Endothelial cell of umbilical vein (primary cell): Measurements from ENCODE around the gene ATP10A. TPM values are rescaled to one million over a fixed set of nuclear protein-coding genes. Genes with fewer than 3 reads are reported as not detected.

Experiments
- BruUV-seq: library from RNA; stranded (reverse); fragments of 400-500 nt; replicated peaks from 2 replicates; lab custom pipeline; 2021; lab: Mats Ljungman, UMichigan
- CTCF ChIA-PET: fragments of 300-600, 350-600 bp; sonication (Branson Sonifier 250); formaldehyde crosslinking; loops from one replicate; lab custom pipeline; 2021; ENCODE audit warnings: antibody characterized with exemption, inconsistent platforms; lab: Charles Lee
- POLR2A ChIA-PET: fragments of 300-600, 350-600 bp; sonication (Branson Sonifier 250); formaldehyde crosslinking; loops from one replicate; lab custom pipeline; 2021; ENCODE audit warnings: antibody characterized with exemption, inconsistent platforms; lab: Charles Lee
- DNase-seq: peaks from one replicate; pipeline ENCODE4 v3.0.0-alpha.2; 2011; ENCODE audit warnings: low read depth, low spot score
- FAIRE-seq: peaks from 2 replicates; lab custom pipeline; 2011; peaks lifted over from hg19 to GRCh38; lab: Jason Lieb, UNC
- H2AFZ ChIP-seq: 2 replicates; pipeline ENCODE4 v1.6.0; 2012; ENCODE audit warnings: low read depth, low read length, control low read depth, inconsistent platforms
- H3K27ac ChIP-seq: 2 replicates; pipeline ENCODE4 v1.5.1; 2011; ENCODE audit warnings: low read depth, mild to moderate bottlenecking, control low read depth, low read length, moderate library complexity; ENCODE audit not compliant: insufficient read depth
- H3K27me3 ChIP-seq, 2 experiments: 2 replicates each; pipeline versions ENCODE4 v1.6.0 to v1.6.1; 2011; ENCODE audit warnings: low read length in 2 of 2, mixed read lengths in 1 of 2; ENCODE audit not compliant: control insufficient read depth in 2 of 2, insufficient read depth in 2 of 2
- H3K36me3 ChIP-seq, 2 experiments: 2 replicates in 1 of 2; 3 replicates in 1 of 2; pipeline ENCODE4 v1.5.1; 2011; ENCODE audit warnings: low read length in 2 of 2, mild to moderate bottlenecking in 1 of 2, moderate library complexity in 1 of 2; ENCODE audit not compliant: control insufficient read depth in 2 of 2, insufficient read depth in 2 of 2; ENCODE audit errors: extremely low read depth in 1 of 2
- H3K4me1 ChIP-seq: 3 replicates; pipeline ENCODE4 v1.5.1; 2011; ENCODE audit warnings: mild to moderate bottlenecking, low read length; ENCODE audit not compliant: control insufficient read depth, insufficient read depth; ENCODE audit errors: extremely low read depth
- H3K4me2 ChIP-seq: 2 replicates; pipeline ENCODE4 v1.6.1; 2011; ENCODE audit warnings: low read length, control low read depth, mixed read lengths; ENCODE audit not compliant: insufficient read depth
- H3K4me3 ChIP-seq, 3 experiments: fragments of 200-600 bp in 1 of 3; sonication (generic), shearing (Covaris generic) in 1 of 3; replicated peaks in 1 of 3; 2 replicates each; pipeline ENCODE4 v1.5.1; 2011 to 2016; ENCODE audit warnings: control low read depth in 3 of 3, low read length in 3 of 3, mild to moderate bottlenecking in 2 of 3, inconsistent platforms in 1 of 3, low read depth in 1 of 3, moderate library complexity in 1 of 3; ENCODE audit not compliant: insufficient read depth in 1 of 3
- H3K79me2 ChIP-seq: 2 replicates; pipeline ENCODE4 v1.6.0; 2012; ENCODE audit warnings: low read length, inconsistent platforms; ENCODE audit not compliant: control insufficient read depth, insufficient read depth
- H3K9ac ChIP-seq: replicated peaks from 2 replicates; pipeline ENCODE3; 2011; ENCODE audit warnings: low read length, control low read depth; ENCODE audit not compliant: insufficient read depth; ENCODE audit errors: extremely low read depth
- H3K9me1 ChIP-seq: replicated peaks from 3 replicates; pipeline ENCODE4 v1.6.0; 2011; ENCODE audit warnings: mild to moderate bottlenecking, low read length; ENCODE audit not compliant: control insufficient read depth, insufficient read depth; ENCODE audit errors: extremely low read depth
- H3K9me3 ChIP-seq: replicated peaks from 2 replicates; pipeline ENCODE4 v1.5.1; 2012; ENCODE audit warnings: low read length, inconsistent platforms; ENCODE audit not compliant: control insufficient read depth, insufficient read depth
- H4K20me1 ChIP-seq: replicated peaks from 2 replicates; pipeline ENCODE3; 2011; ENCODE audit warnings: mild to moderate bottlenecking, low read length; ENCODE audit not compliant: control insufficient read depth, insufficient read depth; ENCODE audit errors: extremely low read depth
- CTCF ChIP-seq, 2 donors: IDR thresholded peaks; 1 replicate in 1 of 2; 2 replicates in 1 of 2; pipeline ENCODE4 v1.5.1; 2011; ENCODE audit warnings: low read length in 2 of 2, mild to moderate bottlenecking in 2 of 2, moderate library complexity in 2 of 2, control low read depth in 1 of 2, inconsistent platforms in 1 of 2, low read depth in 1 of 2; ENCODE audit not compliant: insufficient read depth in 1 of 2; ENCODE audit errors: extremely low read depth in 1 of 2
- EZH2 ChIP-seq: IDR thresholded peaks from 2 replicates; pipeline ENCODE4 v1.6.1; 2012; ENCODE audit warnings: borderline replicate concordance, low read depth, mild to moderate bottlenecking, moderate library complexity, low read length, inconsistent platforms; ENCODE audit not compliant: severe bottlenecking
- FOS ChIP-seq: IDR thresholded peaks from 2 replicates; pipeline ENCODE4 v1.6.1; 2011; ENCODE audit warnings: mild to moderate bottlenecking, low read length, moderate library complexity, borderline replicate concordance; ENCODE audit not compliant: insufficient read depth
- GATA2 ChIP-seq: IDR thresholded peaks from 2 replicates; pipeline ENCODE4 v1.7.0; 2011; ENCODE audit warnings: low read depth, mild to moderate bottlenecking, moderate library complexity, mixed read lengths, low read length; ENCODE audit not compliant: insufficient read length, insufficient read depth
- JUN ChIP-seq: IDR thresholded peaks from 2 replicates; pipeline ENCODE4 v1.6.1; 2011; ENCODE audit warnings: borderline replicate concordance, low read depth; ENCODE audit not compliant: insufficient read length, insufficient read depth
- MAX ChIP-seq: IDR thresholded peaks from 2 replicates; pipeline ENCODE4 v1.6.1; 2011; ENCODE audit not compliant: insufficient read depth, insufficient read length
- MYC ChIP-seq: IDR thresholded peaks from one replicate; pipeline ENCODE4 v1.6.1; 2011; ENCODE audit warnings: mild to moderate bottlenecking, low read depth, low read length
- POLR2A ChIP-seq: IDR thresholded peaks from 2 replicates; pipeline ENCODE4 v1.6.1; 2012; ENCODE audit warnings: low read depth, mild to moderate bottlenecking, control low read depth, low read length
- POLR2AphosphoS5 ChIP-seq: IDR thresholded peaks from 2 replicates; pipeline ENCODE4 v1.6.1; 2012; ENCODE audit warnings: low read depth, mild to moderate bottlenecking, control low read depth, low read length, moderate library complexity; ENCODE audit not compliant: insufficient read depth
- dilution Hi-C: fragments of 300-500 bp; cut with MboI; formaldehyde crosslinking; loops from one replicate; pipeline ENCODE4 v1.15.0; 2019; ENCODE audit warnings: low sequenced_read_pairs; ENCODE audit not compliant: extremely low pct_ligation_motif_present
- intact Hi-C: fragments of 100-400 bp; cut with micrococcal nuclease; formaldehyde crosslinking; loops from one replicate; pipeline ENCODE4 v1.10.0; 2022
- polyA plus RNA-seq, 4 experiments: library from polyadenylated mRNA; depleted of rRNA in 3 of 4; stranded (reverse) in 3 of 4; unstranded in 1 of 4; fragments of >200 nt; gene quantifications; 2 replicates each; pipeline versions ENCODE4 v1.2.1 to v1.2.3, GENCODE V29; 2011 to 2012; ENCODE audit warnings: missing spikeins in 1 of 4
- total RNA-seq: library from RNA; stranded (reverse); gene quantifications from 2 replicates; pipeline ENCODE4 v1.2.3, GENCODE V29; 2021

ATP10A gene
- total and polyA plus RNA-seq, 2 donors (not counting 3 experiments of a cell fraction or from before 2014, with no cell fraction given): not detected

GRCh38 chr15:25770618-25771337, 92.3 kb downstream of the ATP10A start:
- H3K4me3 ChIP-seq: no peak overlapping the region
- FAIRE-seq (no peak), DNase-seq (no peak)
- no peak for TF ChIP-seq POLR2AphosphoS5
- no peak for TF ChIP-seq JUN
- no peak for TF ChIP-seq POLR2A
- no peak for TF ChIP-seq MYC
- no peak for TF ChIP-seq EZH2
- TF ChIP-seq GATA2: no peak
- TF ChIP-seq CTCF (IDR thresholded peaks at IDR 0.05; ENCODE audit: extremely low read depth in 1 of 2, insufficient read depth in 1 of 2, low read depth in 1 of 2, low read length in 2 of 2): no peak
- no peak for TF ChIP-seq MAX
- TF ChIP-seq FOS: no peak
- no peaks in the 10 kb centered on the region for H3K36me3 ChIP-seq
- H3K9me1 ChIP-seq: no peaks in the 10 kb centered on the region
- no peak overlapping the region for H3K4me2 ChIP-seq
- intact Hi-C loops: no loop called here
- BruUV-seq: no TSS peak
- peaks cover 3% of the 10 kb centered on the region for H3K9me3 ChIP-seq
- ChIA-PET POLR2A (no interaction called here), CTCF (no interaction called here)
- no peaks in the 10 kb centered on the region for H4K20me1 ChIP-seq
- H3K79me2 ChIP-seq: no peaks in the 10 kb centered on the region
- no peaks in the 10 kb centered on the region for H3K27me3 ChIP-seq
- H2AFZ ChIP-seq: no peak overlapping the region
- dilution Hi-C loops: no loop called here
- no peaks in the 10 kb centered on the region for H3K4me1 ChIP-seq
- no peak overlapping the region for H3K27ac ChIP-seq
- H3K9ac ChIP-seq: no peak overlapping the region
